Measurements from ENCODE around the gene HERC2. TPM values are rescaled to one million over a fixed set of nuclear protein-coding genes. Genes with fewer than 3 reads are reported as not detected.
A peak's percentile ranks its signal among the peaks of the same experiment; 100 is the strongest.

Gene HERC2
- total RNA-seq, 2 experiments from 2014 or later, result 36.0 to 36.5 TPM

DNA sequence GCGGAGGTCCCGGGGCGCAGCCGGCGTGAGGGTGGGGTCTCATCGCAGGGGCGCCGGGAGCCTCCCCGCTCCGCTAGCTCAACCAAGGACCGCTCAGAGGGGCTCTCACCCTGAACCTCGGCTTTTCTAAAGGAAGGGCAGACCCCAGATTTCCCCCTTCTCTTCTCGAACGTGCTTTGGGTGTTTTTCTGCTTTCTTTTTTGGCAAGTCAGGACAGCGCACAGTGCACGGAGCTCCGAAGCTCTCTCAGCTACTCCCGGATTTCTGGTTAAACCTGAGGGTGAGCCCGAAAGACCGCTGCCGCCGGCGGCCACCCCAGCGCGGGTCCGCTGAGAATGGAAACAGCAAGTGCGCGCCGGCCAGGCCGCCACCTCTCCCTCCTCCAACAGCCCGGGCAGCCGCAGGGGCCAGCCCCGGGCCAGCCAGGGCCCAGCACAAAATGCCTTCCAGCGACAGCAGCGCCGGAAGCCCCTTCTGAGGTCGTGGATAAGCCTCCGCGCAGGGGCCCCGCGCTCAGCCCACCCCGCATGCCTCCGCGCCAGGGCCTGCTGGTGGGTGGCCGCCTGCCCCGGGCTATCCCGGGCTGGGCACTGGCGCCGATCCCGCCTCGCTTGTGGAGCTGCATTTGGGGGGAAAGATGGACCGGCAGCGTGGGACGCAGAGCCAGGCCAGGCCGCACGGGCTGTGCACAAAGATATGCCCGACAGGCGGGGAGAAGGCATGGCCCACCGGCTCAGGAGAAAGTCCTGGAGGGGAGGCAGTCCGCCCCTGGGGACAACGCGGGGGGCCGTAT, 214.7 kb downstream of the HERC2 start:
- H3K4me1 ChIP-seq (ENCODE audit: insufficient read depth, low read length), result peaks cover 20% of the 10 kb centered on the region
- CTCF ChIA-PET, result interaction anchor here (0.7 to 1.2 kb wide), 2 partner anchors 19 to 59 kb away, joined by 3 to 5 read pairs; no protein-coding TSS in a partner anchor
- peaks cover 15 to 28% of the 10 kb centered on the region in 2 experiments for H3K27me3 ChIP-seq (ENCODE audit: control insufficient read depth in 1 of 2, insufficient read depth in 2 of 2, low read length in 2 of 2)
- peaks cover 13% of the 10 kb centered on the region for H3K36me3 Mint-ChIP-seq (ENCODE audit: low read depth)
- peak overlapping the region; percentile 55 for H3K4me3 ChIP-seq (ENCODE audit: low read length)
- peak overlapping the region; percentile 91 for H3K4me3 Mint-ChIP-seq
- H3K4me1 Mint-ChIP-seq (ENCODE audit: low read depth), result peaks cover 10% of the 10 kb centered on the region
- H3K9me3 ChIP-seq (ENCODE audit: control insufficient read depth in 1 of 2, insufficient read depth in 1 of 2, low read length in 2 of 2), result peaks cover 0 to 2% of the 10 kb centered on the region in 2 experiments
- H3K27me3 Mint-ChIP-seq, result peaks cover 25% of the 10 kb centered on the region
- DNase-seq (peak in 2 of 14 experiments; percentile 28 to 42), ATAC-seq (ENCODE audit: poor library complexity) (peak; percentile 52)
- intact Hi-C loops (cut with DNase I, micrococcal nuclease), result loop anchor here in 1 of 2 experiments (5.0 to 10.0 kb wide), 2 partner anchors 1005 to 1167 kb away; no protein-coding TSS in a partner anchor
- TF ChIP-seq CTCF (IDR thresholded peaks at IDR 0.05), result no peak
- H3K27ac Mint-ChIP-seq, result no peak overlapping the region
- POLR2A ChIA-PET, result interaction anchor here (0.9 to 2.1 kb wide), 5 partner anchors 9 to 31 kb away, joined by 3 to 8 read pairs (median 4); partner anchors contain the start of gene OCA2
- H3K9me3 Mint-ChIP-seq, result no peaks in the 10 kb centered on the region
- H3K36me3 ChIP-seq (ENCODE audit: insufficient read depth, low read length), result peaks cover 11% of the 10 kb centered on the region
- H3K27ac ChIP-seq (ENCODE audit: low read depth in 1 of 2, low read length in 2 of 2), result no peak overlapping the region

DNA sequence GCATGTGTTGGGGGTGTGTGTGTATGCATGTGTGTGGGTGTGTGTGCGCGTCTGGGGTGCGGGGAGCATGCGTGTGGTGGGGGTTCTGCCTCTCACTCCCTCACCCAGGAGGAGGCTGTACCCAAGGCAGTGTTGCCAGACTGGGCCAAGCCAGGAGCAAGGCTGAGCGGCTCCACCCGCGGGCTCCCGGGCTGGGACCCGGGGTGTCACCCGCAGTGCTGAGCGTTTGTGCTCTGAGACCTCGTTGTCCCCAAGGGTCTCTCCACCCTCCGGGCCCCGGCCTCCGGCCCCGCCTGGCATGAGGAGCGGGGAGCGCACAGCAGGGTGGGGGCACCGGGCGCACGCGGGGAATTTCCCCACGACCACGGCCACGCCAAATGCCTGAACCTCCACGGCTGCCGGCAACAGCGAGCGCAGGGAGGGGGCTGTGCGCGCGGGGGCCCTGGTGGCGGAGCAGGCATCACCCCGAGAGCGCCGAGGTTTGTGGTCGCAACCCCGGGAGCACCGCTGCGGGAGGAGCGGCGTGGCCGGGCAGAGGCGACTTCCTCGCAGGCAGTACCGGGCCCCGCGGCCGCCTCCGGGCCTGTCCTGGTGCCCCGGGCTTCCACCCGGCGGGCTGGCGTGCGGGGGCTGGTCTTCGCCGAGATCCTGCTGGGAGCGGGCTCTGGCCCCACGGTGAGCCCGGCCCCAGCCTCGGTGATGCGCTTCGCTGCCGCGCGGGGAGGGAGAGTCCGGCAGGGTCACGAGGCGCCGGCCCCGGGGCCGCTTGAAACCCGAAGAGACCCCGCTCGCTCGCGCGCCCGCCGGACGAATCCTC, 215.5 kb downstream of the HERC2 start:
- peaks cover 0 to 9% of the 10 kb centered on the region in 2 experiments for H3K9me3 ChIP-seq (ENCODE audit: control insufficient read depth in 1 of 2, insufficient read depth in 1 of 2, low read length in 2 of 2)
- H3K27me3 ChIP-seq (ENCODE audit: control insufficient read depth in 1 of 2, insufficient read depth in 2 of 2, low read length in 2 of 2), result peaks cover 22 to 33% of the 10 kb centered on the region in 2 experiments
- ATAC-seq (ENCODE audit: poor library complexity) (peak; percentile 57), DNase-seq (peak in 7 of 14 experiments; percentile 17 to 76 (median 23))
- intact Hi-C loops (cut with DNase I, micrococcal nuclease), result loop anchor here in 1 of 2 experiments (5.0 to 10.0 kb wide), 2 partner anchors 1006 to 1168 kb away; no protein-coding TSS in a partner anchor
- no peak overlapping the region for H3K27ac ChIP-seq (ENCODE audit: low read depth in 1 of 2, low read length in 2 of 2)
- H3K4me3 ChIP-seq (ENCODE audit: low read length), result peak overlapping the region; percentile 55
- peaks cover 5% of the 10 kb centered on the region for H3K36me3 Mint-ChIP-seq (ENCODE audit: low read depth)
- H3K4me1 Mint-ChIP-seq (ENCODE audit: low read depth), result peaks cover 10% of the 10 kb centered on the region
- ChIA-PET CTCF (no interaction called here), POLR2A (interaction anchor here (1.7 to 2.1 kb wide), 2 partner anchors 8 to 10 kb away, joined by 7 to 8 read pairs; partner anchors contain the start of gene OCA2)
- H3K9me3 Mint-ChIP-seq, result no peaks in the 10 kb centered on the region
- no peak for TF ChIP-seq CTCF (IDR thresholded peaks at IDR 0.05)
- H3K27me3 Mint-ChIP-seq, result peaks cover 25% of the 10 kb centered on the region
- H3K4me1 ChIP-seq (ENCODE audit: insufficient read depth, low read length), result peaks cover 20% of the 10 kb centered on the region
- peaks cover 3% of the 10 kb centered on the region for H3K36me3 ChIP-seq (ENCODE audit: insufficient read depth, low read length)
- H3K27ac Mint-ChIP-seq, result no peak overlapping the region
- H3K4me3 Mint-ChIP-seq, result peak overlapping the region; percentile 77

DNA sequence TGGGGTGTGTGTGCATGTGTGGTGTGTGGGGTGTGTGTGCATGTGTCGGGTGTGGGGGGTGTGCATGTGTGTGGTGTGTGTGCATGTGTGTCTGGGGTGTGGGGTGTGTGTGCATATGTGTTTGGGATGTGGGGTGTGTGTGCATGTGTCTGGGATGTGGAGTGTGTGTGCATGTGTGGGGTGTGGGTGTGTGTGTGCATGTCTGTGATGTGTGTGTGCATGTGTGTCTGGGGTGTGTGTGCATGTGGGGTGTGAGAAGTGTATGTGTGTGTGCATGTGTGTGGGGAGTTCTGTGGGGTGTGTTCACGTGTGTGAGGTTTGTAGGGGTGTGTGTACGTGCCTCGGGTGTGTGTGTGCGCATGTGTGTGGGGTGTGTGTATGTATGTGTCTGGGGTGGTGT, 216.2 kb downstream of the HERC2 start:
- no peak overlapping the region for H3K27ac ChIP-seq (ENCODE audit: low read depth in 1 of 2, low read length in 2 of 2)
- H3K4me1 Mint-ChIP-seq (ENCODE audit: low read depth), result peaks cover 10% of the 10 kb centered on the region
- DNase-seq (no peak), ATAC-seq (ENCODE audit: poor library complexity) (no peak)
- peaks cover 27 to 33% of the 10 kb centered on the region in 2 experiments for H3K27me3 ChIP-seq (ENCODE audit: control insufficient read depth in 1 of 2, insufficient read depth in 2 of 2, low read length in 2 of 2)
- no peaks in the 10 kb centered on the region for H3K9me3 Mint-ChIP-seq
- peaks cover 0 to 10% of the 10 kb centered on the region in 2 experiments for H3K9me3 ChIP-seq (ENCODE audit: control insufficient read depth in 1 of 2, insufficient read depth in 1 of 2, low read length in 2 of 2)
- ChIA-PET POLR2A (no interaction called here), CTCF (no interaction called here)
- intact Hi-C loops (cut with DNase I, micrococcal nuclease), result loop anchor here in 1 of 2 experiments (5.0 to 10.0 kb wide), 2 partner anchors 1007 to 1169 kb away; no protein-coding TSS in a partner anchor
- no peaks in the 10 kb centered on the region for H3K36me3 ChIP-seq (ENCODE audit: insufficient read depth, low read length)
- H3K36me3 Mint-ChIP-seq (ENCODE audit: low read depth), result no peaks in the 10 kb centered on the region
- peak overlapping the region; percentile 77 for H3K4me3 Mint-ChIP-seq
- H3K4me3 ChIP-seq (ENCODE audit: low read length), result no peak overlapping the region
- no peak overlapping the region for H3K27ac Mint-ChIP-seq
- H3K4me1 ChIP-seq (ENCODE audit: insufficient read depth, low read length), result peaks cover 20% of the 10 kb centered on the region
- TF ChIP-seq CTCF (IDR thresholded peaks at IDR 0.05), result no peak
- H3K27me3 Mint-ChIP-seq, result peaks cover 25% of the 10 kb centered on the region

All from CD4-positive, alpha-beta T cell (primary cell).